GM18499 (cell line): Measurements from ENCODE around the gene GNAL.
"Not testable (repeated sequence)": the region's sequence is repeated elsewhere in the genome, so short reads cannot be mapped to it uniquely, and the experiment has no call there.

Source experiments
- ATAC-seq: cut with Tn5 transposase; IDR thresholded peaks from one replicate; pipeline ENCODE4 v1.9.1; 2021; ENCODE audit warnings: moderate number of reproducible peaks; ENCODE audit not compliant: insufficient read depth, unreplicated experiment

Gene GNAL

DNA sequence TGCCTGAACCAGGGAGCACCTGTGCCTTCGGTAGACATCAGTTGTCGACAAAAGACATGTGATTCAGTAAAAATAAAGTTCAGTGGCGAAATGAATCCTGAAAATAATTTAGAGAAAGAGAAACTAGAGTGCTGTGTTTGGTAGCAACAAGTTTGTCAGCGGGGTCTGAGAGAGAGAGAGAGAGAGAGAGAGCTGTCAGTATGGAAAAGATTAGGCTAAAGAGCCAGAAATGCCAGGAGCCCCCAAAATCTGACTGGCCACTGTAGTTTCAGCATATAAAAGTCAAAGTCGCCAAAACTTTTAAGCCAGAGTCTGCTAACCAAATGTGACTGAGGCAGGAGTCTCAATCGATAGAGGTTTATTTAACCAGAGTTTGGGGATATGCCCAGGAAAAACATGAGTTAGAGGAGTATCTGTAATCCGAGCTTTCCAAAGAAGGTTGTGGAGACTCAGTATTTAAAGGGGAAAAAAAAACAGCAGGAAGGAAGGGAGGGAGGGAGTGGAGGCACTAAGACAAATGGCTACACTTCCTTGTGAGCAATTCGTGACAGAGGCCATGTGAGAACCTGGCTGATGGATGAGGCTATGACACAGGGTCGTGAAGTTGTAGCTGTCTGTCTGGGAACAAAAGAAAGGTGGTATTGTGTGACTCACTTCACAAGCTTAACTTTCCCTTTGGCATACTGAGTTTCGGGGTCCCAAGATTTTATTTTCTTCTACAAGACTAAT lies 20.5 kb upstream of the GNAL start:
- no peak for ATAC-seq

DNA sequence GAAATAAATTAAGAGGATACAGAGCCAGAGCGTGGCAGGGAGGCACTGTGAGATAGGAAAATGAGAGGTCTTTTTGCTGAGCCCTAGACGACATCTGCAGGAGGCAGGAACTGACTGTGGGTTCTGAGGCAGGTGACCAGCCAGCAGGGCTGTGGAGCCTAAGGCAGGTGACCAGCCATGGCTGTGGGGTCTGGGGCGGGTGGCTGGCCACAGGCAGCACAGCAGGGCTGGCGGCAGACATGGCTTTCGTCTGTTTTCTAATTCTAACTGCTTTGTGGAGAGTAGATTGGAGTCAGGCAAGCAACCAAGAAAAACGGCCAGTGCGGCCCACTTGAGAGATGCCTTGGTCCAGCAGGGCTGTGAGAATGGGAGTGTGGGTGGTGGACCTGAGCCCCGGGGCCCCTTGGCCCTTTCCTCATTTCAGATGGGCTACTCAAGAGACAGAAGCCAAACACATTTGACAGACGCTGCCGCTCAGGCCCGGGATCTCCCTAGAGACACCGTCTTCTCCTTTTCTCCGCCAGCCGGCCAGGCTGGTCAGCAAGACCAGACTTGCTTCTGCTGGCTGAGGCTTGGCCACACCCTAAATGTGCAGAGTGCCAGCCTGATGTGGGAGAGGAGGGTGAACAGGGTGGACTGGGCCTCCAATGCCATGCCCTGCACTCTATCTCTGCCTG lies 19.7 kb upstream of the GNAL start:
- ATAC-seq = no peak

DNA sequence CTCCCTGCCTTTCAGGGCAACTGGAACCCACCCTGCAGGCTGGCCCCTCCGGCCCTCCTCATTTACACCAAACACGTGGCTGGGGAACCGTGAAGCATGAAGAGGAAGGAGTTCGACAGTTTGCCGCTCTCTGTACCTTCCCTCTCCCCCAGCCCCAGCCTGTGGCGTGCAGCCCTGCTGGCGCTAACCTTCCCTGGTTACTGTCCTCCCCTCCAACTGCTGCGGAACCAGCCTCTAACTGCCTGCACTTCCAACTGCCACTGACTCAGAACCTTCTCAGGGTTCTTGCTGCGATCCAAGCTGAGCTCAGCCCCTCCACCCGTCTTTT lies 19.2 kb upstream of the GNAL start:
- ATAC-seq = no peak

DNA sequence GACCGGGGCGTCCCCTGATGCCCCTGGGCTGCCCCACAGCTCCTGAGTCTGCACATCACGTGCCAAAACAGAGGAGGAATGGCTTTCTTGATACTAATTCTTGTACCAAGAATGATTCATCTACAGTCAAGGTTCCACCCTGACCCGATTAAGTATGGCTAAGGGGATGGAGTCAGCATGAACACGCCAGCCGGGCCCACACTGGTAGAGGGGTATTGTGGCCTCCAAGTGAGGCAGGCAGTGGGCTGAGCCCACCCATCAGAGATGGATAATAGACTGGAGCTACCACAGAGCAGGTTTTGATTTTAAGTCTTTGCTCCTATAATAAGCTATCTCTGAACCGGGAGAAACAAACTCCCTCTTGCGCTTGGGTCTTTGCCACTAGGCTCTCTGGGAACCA lies 17.9 kb upstream of the GNAL start:
- no peak for ATAC-seq

DNA sequence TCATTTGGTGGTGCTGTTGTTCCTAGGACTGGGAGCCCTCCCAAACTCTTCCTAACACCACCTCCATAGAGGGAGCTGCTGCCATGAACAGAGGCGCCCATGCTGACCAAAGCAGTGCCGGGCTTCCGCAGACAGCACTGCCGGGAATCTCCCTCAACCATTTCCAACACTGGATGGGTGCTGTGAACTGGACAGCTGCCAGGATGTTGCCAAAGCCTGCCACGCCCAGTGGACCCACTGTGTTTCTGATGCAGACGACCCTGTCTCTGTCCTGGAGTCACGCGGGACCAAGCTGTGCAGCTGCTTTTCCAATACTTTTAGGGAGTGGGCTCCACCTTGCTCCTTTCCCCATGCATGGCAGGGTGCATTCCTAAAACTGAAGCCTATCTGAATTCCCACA lies 16.9 kb upstream of the GNAL start:
- no peak for ATAC-seq

DNA sequence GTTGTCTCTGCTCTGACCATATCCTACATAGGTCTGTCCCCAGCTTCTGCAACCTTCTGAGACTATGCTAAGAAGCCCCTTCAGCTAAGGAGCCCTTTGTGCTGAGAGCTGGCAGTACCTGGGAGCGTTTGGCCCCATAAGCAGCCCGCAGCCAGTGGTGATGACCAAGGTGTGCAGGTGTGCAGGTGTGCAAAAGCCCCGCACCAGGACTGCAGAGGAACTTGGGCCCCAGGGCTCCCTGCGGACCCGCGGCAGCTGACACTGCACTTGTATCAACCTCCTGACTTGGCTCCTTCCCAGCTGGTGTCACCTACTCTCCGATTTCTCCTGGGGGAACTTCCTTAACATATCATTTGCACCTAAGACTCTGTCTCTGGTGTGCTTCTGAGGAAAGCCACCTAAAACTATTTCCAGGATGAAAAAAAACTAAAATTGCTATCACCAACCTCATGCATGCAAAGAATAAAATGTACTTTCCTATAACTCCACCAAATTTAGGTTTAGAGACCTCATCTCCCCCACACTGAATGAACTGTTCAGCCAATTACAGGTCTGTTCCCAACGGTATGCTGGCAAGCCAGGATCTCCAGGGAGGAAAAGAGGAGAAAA lies 16.1 kb upstream of the GNAL start:
- no peak for ATAC-seq

DNA sequence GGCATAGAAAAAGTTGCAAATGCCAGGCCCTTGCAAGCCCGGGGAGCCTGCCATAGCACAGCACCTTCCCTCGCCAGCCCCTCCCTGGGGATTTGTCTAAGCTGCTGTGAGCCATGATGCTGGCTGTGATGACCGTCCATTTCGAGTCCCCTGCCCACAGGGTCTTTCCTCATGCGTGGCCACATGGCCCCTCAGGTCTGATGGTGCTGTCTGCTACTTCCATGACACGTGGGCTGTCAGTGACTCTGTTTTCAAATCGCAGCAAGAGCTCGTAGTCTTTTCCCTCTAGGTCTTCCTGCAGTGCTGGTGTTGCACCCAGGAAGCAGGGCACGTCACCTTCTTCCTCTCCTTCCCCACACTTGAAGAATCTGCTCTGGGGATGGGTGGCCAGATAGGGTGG lies 15.5 kb upstream of the GNAL start:
- no peak for ATAC-seq

DNA sequence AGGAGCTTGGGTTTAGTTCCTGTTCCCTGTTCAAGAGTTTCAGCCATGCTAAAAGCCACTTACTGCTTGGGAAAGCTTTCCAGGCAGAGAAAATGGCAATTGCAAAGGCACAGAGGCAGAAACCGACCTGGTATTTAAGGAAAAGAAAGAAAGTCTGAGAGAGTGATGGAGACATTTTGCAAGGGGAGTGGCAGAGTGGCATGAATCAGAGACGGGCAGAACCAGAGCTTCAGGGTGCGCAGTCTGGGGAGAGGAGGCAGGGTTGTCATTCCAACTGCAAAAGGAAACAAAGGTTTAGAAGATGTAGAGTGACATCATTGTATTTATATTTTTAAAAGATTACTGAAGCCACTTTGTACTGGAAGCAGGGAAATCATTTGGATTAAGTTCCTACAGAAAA lies 14.9 kb upstream of the GNAL start:
- ATAC-seq = no peak

DNA sequence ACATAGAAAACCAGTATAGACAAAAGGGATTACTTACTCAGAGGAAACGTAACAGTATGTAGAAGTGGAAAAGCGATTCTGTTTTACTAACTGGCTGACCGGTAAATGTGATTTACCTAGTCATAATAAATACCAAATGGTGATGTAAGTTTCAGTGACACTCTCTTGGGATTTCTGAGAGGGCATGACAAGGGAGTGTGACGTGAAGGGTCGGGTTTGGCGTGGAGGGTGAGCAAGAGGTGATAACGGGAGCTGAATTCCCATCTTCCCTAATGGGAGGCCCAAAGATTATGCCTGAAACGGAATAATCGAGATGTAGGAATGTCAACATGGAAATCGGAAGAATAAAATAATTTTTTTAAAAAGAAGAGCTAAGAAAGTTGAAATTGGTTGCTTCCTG lies 12.7 kb upstream of the GNAL start:
- no peak for ATAC-seq

DNA sequence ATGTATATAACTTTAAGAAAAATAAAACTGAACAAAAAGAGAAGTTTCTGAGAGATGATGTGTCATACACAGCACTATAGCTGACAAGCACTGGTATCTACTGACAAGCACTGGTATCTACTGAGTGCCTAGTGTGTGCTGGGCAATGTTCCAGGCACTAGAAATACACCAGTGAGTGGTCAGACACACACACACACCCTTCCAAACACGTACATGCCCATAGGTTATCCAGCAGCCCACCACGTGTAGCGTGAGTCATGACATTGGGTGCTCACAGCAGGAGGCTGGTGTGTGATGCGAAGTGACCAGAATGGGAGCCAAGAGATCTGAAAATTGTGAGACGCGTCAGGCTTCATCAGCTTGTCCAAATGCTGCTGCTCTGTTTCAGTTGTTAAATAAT lies 12.2 kb upstream of the GNAL start:
- ATAC-seq = no peak

DNA sequence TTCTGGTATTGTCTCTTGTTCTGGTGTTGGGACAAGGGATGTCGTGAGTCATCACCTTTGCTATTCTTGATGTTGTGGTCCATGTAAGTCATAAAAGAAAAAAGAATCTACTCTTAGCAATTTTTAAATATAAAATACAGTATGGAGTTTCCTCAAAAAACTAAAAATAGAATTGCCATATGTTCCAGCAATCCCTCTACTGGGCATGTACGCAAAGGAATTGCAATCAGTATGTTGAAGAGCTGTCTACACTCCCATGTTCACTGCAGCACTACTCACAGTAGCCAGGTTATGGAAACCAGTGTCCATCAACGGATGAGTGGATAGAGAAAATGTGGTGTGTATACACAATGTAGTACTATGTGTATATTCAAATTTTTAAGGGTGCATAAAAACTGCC lies 10.9 kb upstream of the GNAL start:
- ATAC-seq = no peak

DNA sequence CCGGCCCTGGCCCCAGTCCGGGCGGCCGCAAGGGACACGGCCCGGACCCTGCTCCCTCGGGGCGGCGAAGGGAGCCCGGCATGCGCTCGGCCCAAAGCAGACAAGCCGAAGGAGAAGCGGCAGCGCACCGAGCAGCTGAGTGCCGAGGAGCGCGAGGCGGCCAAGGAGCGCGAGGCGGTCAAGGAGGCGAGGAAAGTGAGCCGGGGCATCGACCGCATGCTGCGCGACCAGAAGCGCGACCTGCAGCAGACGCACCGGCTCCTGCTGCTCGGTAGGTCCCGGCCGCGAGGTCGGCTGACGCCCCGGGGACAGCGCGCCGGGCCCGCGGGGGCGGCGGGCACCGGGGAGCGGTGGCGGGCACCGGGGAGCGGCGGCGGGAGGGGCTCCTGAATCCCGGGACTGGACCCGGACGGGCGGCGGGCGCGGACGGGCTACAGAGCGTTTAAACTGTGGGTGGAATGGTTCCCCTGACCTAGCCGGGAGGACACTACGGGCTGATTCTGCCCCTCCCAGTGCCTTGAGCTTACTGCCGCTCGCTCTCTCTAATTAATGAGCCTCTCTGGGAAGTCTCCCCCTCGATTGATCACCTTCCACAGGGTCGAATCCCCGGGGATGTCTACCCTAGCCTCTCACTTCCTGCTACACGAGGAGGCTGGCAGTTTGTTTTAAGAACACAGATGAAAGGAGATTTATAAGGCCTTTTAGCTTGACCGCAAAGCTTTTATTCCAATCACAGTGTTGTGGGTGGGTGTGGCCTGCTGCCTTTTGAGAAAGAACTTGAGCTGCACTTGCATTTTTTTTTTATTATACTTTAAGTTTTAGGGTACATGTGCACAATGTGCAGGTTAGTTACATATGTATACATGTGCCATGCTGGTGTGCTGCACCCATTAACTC lies 853 bp downstream of the GNAL start:
- ATAC-seq = no peak

DNA sequence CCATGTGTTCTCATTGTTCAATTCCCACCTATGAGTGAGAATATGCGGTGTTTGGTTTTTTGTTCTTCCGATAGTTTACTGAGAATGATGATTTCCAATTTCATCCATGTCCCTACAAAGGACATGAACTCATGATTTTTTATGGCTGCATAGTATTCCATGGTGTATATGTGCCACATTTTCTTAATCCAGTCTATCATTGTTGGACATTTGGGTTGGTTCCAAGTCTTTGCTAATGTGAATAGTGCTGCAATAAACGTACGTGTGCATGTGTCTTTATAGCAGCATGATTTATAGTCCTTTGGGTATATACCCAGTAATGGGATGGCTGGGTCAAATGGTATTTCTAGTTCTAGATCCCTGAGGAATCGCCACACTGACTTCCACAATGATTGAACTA lies 1.6 kb downstream of the GNAL start:
- ATAC-seq = not testable (repeated sequence)

DNA sequence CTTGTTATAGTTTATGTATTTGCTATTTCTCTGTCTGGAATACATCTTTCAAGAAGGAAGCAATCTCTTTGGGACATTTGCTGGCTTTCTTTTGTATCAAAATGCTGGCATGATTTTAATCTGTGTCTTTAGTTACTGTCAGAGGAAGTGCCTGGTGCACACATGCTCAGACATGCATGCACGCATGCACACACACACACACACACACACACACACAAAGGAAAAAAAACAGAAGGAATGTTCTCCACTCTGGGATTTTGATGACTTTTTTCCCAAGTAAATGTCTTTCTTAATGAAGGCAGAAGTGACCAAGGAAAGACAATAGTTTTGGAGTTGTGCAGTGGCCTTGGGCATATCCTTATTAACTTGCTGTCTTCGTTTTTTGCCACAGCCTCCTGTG lies 6.7 kb downstream of the GNAL start:
- ATAC-seq = no peak

DNA sequence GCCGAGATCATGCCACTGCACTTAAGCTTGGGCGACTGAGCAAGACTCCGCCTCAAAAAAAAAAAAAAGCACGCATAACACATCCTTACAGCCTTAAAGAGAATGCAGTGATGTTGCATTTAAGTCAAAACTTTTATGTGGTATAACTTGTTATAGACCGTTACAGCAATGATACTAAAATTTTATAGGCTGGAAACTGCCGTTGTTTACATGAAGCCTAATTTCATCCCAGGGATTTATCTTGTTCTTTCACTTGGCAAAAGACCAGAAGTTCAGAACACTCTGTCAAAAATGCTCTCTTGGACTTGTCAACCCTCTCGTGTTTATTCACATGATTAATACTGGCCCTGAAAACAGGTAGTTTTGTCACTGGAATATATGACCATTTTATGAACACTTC lies 7.4 kb downstream of the GNAL start:
- ATAC-seq = no peak

DNA sequence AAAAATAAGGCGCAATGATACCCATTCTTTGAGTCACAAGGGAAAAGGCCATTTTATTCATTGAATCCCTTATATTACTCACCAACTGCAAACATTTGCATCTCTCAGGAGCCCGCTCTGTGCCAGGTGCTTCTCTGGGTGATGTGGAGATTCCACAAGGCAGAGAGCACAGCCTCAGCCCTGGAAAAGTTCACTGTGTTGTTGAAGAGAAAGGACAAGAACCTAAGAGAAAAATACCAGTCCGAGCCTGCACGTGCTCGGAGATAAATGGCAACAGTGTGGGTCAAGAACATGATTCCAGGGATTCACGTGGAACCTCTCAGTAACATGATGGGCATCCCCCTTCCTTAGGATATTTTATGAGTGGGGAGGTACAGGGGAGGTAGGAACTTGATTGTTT lies 11.8 kb downstream of the GNAL start:
- ATAC-seq = no peak

DNA sequence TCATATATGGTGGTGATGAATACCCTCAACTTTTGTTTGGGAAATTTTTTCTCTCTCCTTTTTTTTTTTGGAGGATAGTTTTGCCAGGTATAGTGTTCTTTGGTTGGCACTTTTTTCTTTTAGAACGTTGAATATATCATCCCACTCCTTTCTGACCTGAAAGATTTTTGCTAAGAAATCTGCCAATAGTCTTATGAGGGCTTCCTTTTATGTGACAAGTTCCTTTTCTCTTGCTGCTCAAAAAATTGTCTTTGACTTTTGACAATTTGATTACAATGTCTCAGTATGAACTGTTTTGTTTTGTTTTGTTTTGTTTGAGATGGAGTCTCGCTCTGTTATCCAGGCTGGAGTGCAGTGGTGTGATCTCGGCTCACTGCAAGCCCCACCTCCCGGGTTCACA lies 21.5 kb downstream of the GNAL start:
- no peak for ATAC-seq

DNA sequence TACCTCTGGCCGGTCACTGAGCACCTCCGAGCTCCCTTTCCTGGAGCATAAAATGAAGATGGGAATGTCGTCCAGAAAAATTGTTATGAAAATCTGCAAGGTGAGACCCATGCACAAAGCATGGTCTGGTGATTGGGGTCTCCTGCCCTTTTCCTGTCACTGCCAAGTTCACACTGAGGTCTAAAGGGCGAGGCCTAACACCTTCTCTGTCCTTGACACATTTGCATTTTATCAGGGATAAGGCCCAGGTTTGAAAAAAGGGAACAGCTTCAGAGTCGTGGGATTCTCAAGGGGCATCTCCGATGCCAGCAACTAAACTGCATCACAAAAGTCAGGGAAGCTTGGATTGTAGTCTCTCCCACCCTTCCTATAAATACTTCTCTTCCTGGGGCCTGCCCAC lies 24.7 kb downstream of the GNAL start:
- ATAC-seq = no peak

DNA sequence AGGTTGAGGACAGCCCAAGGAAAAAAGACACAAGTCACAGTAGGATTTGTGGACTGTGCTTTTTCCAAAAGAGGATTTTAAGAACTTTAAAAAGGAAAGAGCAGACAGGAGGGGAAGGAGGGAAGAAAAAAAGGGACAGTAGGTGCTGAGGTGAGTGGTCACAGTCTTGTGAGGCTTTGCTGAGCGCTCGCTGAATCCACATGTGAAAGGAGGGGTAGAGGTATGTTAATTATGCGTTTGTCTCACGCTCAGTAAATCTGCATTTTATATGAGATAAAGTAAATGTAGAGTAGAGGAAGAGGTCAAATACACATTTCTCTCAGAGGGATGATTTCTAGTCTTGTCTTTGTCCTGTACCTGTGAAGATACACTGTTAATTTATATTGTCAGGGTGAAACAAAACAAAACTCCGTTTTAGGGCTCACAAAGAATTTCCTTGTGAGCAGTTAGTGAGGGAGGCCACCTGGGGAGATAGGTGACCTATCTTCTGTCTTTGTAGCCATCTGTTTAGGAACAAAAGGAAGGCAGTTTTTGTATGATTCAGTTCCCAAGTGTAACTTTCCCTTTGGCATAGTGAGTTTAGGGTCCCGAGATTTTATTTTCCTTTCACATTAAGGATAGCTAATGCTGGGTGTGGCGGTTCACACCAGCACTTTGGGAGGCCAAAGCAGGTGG lies 25.3 kb downstream of the GNAL start:
- ATAC-seq = no peak

DNA sequence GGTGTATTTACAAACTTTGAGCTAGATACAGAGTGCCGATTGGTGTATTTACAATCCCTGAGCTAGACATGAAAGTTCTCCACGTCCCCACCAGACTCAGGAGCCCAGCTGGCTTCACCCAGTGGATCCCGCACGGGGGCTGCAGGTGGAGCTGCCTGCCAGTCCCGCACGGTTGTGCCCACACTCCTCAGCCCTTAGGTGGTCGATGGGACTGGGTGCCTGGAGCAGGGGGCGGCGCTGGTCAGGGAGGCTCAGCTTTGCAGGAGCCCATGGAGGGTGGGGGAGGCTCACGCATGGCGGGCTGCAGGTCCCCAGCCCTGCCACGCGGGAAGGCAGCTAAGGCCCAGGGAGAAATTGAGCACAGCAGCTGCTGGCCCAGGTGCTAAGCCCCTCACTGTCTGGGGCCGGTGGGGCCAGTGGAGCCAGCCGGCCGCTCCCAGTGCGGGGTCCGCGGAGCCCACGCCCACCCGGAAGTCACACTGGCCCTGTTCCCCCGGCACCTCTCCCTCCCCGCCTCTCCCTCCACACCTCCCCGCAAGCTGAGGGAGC lies 27.8 kb downstream of the GNAL start:
- not testable (repeated sequence) for ATAC-seq
